Neutrophil (primary cell): ENCODE results near the gene RPLP2.

Experiments
- H3K27ac ChIP-seq: fragments of 200-600 bp; sonication (generic); 2 replicates; pipeline ENCODE4 v1.5.1; 2016; ENCODE audit warnings: mild to moderate bottlenecking, moderate library complexity
- H3K27me3 ChIP-seq: fragments of 200-600 bp; sonication (generic); 2 replicates; pipeline ENCODE4 v1.6.0; 2016; ENCODE audit warnings: mild to moderate bottlenecking
- H3K36me3 ChIP-seq: fragments of 200-600 bp; sonication (generic); 2 replicates; pipeline ENCODE4 v1.5.1; 2017
- H3K4me1 ChIP-seq, 2 experiments: fragments of 200-600 bp in 1 of 2; sonication (generic) in 1 of 2; 1 replicate in 1 of 2; 2 replicates in 1 of 2; pipeline versions ENCODE4 v1.5.1 to v1.6.1; 2013 to 2016; ENCODE audit warnings: low read depth in 1 of 2, low read length in 1 of 2, mild to moderate bottlenecking in 1 of 2, moderate library complexity in 1 of 2; ENCODE audit not compliant: control insufficient read depth in 1 of 2, insufficient read depth in 1 of 2
- H3K4me3 ChIP-seq, 2 experiments: fragments of 200-600 bp in 1 of 2; sonication (generic) in 1 of 2; 1 replicate in 1 of 2; 2 replicates in 1 of 2; pipeline ENCODE4 v1.5.1; 2013 to 2016; ENCODE audit warnings: low read depth in 1 of 2, low read length in 1 of 2, mild to moderate bottlenecking in 1 of 2, moderate library complexity in 1 of 2
- H3K9me3 ChIP-seq: fragments of 200-600 bp; sonication (generic); 2 replicates; pipeline ENCODE4 v1.5.1; 2016
- TF ChIP-seq, protein P1 (sequence below): fragments of 200-600 bp; sonication (generic); IDR thresholded peaks from 2 replicates; pipeline ENCODE4 v1.5.1; 2016; ENCODE audit warnings: antibody characterized with exemption

The RPLP2 gene

GRCh38 chr11:804599-804964 is 5.2 kb upstream of the RPLP2 start:
- H3K27ac ChIP-seq, result peak overlapping the region; percentile 81
- peak overlapping the region; percentile 65 to 75 for H3K4me3 ChIP-seq
- TF ChIP-seq, protein P1, sequence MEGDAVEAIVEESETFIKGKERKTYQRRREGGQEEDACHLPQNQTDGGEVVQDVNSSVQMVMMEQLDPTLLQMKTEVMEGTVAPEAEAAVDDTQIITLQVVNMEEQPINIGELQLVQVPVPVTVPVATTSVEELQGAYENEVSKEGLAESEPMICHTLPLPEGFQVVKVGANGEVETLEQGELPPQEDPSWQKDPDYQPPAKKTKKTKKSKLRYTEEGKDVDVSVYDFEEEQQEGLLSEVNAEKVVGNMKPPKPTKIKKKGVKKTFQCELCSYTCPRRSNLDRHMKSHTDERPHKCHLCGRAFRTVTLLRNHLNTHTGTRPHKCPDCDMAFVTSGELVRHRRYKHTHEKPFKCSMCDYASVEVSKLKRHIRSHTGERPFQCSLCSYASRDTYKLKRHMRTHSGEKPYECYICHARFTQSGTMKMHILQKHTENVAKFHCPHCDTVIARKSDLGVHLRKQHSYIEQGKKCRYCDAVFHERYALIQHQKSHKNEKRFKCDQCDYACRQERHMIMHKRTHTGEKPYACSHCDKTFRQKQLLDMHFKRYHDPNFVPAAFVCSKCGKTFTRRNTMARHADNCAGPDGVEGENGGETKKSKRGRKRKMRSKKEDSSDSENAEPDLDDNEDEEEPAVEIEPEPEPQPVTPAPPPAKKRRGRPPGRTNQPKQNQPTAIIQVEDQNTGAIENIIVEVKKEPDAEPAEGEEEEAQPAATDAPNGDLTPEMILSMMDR, result no peak
- no peaks in the 10 kb centered on the region for H3K36me3 ChIP-seq
- H3K27me3 ChIP-seq, result no peaks in the 10 kb centered on the region
- no peaks in the 10 kb centered on the region for H3K9me3 ChIP-seq
- peaks cover 26 to 35% of the 10 kb centered on the region in 2 experiments for H3K4me1 ChIP-seq

DNA sequence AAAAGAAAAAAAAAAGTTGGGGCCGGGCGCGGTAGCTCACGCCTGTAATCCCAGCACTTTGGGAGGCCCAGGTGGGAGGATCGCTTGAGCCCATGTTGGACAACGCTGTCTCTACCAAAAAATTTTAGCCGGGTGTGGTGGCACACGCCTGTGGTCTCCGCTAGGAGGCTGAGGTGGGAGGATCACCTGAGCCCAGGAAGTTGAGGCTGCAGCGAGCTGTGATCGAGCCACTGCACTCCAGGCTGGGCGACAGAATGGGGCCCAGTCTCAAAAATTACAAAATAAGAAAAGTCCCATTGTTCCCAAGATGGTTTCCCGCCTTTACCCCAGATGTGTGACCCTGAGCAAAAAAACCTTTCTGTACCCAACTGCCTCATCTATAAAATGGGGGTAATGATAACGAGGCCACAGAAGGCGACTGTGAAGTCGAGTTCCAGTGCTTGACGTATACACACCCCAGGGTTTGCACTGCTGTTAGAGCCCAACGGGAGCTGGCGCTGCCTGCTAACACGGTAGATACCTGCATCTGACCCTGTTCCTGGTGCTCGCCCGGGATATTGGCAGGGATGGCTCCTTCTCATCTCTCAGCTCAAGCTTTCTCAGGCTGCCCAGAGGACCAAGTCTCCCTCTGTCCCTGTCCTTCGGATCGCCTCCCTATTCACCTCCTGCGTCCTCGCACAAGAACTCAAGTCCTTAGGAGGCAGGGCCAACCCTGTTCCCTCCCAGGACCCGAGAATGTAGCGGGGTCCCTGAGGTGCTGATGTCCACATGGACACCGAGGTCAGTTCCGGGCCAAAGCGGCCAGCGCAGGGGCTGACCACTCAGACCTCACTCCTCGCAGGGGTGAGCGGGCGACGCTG is 1.1 kb upstream of the RPLP2 start:
- Histone ChIP-seq H3K4me1 (peaks cover 46 to 51% of the 10 kb centered on the region in 2 experiments), H3K9me3 (no peaks in the 10 kb centered on the region), H3K36me3 (peaks cover 19% of the 10 kb centered on the region), H3K27me3 (no peaks in the 10 kb centered on the region), H3K27ac (peak overlapping the region; percentile 93), H3K4me3 (peak overlapping the region; percentile 59 to 98)
- TF ChIP-seq, protein P1, result no peak

DNA sequence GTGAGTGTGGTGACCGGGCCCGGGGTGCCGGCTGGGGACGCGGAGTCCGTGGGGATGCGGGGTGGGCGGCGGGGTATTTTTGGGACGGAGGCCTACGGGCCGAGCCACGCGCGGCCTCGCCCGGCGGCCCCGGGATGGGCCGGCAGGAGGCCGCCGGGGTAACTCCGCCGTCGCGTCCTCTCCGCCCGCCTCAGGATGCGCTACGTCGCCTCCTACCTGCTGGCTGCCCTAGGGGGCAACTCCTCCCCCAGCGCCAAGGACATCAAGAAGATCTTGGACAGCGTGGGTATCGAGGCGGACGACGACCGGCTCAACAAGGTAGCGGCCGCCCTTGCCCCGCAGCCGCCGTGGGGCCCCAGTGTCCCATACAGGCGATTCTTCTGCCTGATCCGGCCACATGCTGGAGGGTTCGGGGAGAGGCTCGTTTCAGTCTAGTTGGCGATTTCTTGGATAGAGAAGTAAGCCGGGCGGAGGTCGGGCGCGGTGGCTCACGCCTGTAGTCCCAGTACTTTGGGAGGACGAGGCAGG is 337 bp downstream of the RPLP2 start:
- no peaks in the 10 kb centered on the region for H3K27me3 ChIP-seq
- TF ChIP-seq, protein P1, result no peak
- H3K36me3 ChIP-seq, result peaks cover 19% of the 10 kb centered on the region
- H3K4me1 ChIP-seq, result peaks cover 33 to 37% of the 10 kb centered on the region in 2 experiments
- no peaks in the 10 kb centered on the region for H3K9me3 ChIP-seq
- peak overlapping the region; percentile 59 to 98 for H3K4me3 ChIP-seq
- H3K27ac ChIP-seq, result peak overlapping the region; percentile 93

DNA sequence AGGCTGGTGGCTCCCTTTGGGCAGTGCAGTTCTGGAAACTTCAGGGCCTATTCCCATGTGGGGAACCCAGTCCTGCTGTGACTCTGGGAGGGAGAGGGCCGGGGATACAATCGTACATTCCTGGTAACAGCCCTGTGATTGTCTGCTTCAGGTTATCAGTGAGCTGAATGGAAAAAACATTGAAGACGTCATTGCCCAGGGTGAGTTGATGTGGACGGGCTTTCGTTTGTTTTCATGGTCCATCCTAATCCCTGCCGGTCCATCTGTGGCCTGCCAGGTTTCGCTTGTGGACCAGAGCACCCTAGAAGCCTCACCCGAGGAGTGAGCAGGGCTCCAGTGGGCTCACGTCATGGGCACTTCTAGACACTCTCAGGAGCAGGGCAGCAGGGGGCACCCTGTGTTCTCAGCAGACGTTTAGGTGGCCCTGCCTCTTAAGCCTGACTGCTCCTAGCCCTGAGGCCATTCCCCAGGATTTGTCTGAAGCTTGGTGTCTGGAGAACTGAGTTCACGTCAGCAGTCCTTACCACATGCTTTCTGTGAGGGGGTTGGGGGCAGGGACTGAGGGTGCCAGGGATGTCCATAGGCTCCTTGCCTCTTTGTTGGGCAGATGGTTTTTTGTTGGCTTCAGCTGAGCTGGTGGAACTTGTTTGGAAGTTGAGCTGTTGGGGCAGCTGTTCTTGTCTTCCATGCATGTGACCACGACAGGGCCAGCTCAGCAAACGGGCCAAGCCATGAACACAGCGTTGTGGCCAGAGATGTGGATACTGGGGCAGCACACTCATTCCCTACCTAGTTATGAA is 1.9 kb downstream of the RPLP2 start:
- Histone ChIP-seq H3K36me3 (peaks cover 19% of the 10 kb centered on the region), H3K4me1 (peaks cover 27 to 31% of the 10 kb centered on the region in 2 experiments), H3K4me3 (no peak overlapping the region), H3K27me3 (no peaks in the 10 kb centered on the region), H3K27ac (no peak overlapping the region), H3K9me3 (no peaks in the 10 kb centered on the region)
- TF ChIP-seq, protein P1, result no peak

DNA sequence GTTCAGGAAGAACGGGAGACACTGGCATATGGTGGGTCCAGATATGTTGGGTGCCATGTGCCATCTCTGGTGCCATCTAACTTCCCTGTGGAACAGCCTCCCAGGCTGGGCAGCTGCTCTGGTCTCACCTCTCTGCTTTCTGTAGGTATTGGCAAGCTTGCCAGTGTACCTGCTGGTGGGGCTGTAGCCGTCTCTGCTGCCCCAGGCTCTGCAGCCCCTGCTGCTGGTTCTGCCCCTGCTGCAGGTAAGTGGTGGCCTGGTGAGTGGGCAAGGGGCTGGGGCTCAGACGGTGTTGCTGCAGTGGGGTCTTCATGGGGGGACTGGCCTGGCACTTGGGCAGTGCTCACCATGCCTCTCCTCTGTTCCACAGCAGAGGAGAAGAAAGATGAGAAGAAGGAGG is 2.6 kb downstream of the RPLP2 start:
- no peak overlapping the region for H3K4me3 ChIP-seq
- no peak overlapping the region for H3K27ac ChIP-seq
- peaks cover 27 to 31% of the 10 kb centered on the region in 2 experiments for H3K4me1 ChIP-seq
- H3K36me3 ChIP-seq, result peaks cover 19% of the 10 kb centered on the region
- TF ChIP-seq, protein P1, result no peak
- no peaks in the 10 kb centered on the region for H3K27me3 ChIP-seq
- no peaks in the 10 kb centered on the region for H3K9me3 ChIP-seq
